Thoracic aorta (tissue), 2 donors: ENCODE measurements around the gene LCA5L. TPM values are rescaled to one million over a fixed set of nuclear protein-coding genes. Genes with fewer than 3 reads are reported as not detected.
"Not testable (repeated sequence)": the region's sequence is repeated elsewhere in the genome, so short reads cannot be mapped to it uniquely, and the experiment has no call there.

ENCODE experiments used
- ATAC-seq: fragments of 150-250 bp; one replicate; pipeline ENCODE4 v1.8.0; 2017; ENCODE audit warnings: low read depth; ENCODE audit not compliant: insufficient number of reproducible peaks, low FRiP score
- DNase-seq: peaks from one replicate; pipeline ENCODE4 v3.0.0-alpha.2; 2020; ENCODE audit warnings: low spot score
- H3K27ac ChIP-seq, 2 donors: fragments of 200-600 bp; sonication (generic); 1 replicate in 1 of 2; 2 replicates in 1 of 2; pipeline ENCODE4 v1.5.1; 2016; ENCODE audit warnings: mild to moderate bottlenecking in 2 of 2, moderate library complexity in 2 of 2
- H3K27me3 ChIP-seq: fragments of 200-600 bp; sonication (generic); replicated peaks from 2 replicates; pipeline ENCODE4 v1.6.0; 2016; ENCODE audit warnings: mild to moderate bottlenecking; ENCODE audit not compliant: insufficient read depth
- H3K36me3 ChIP-seq: fragments of 200-600 bp; sonication (generic); one replicate; pipeline ENCODE4 v1.5.1; 2016
- H3K4me1 ChIP-seq, 2 donors: fragments of 200-600 bp; sonication (generic); 1 replicate in 1 of 2; 2 replicates in 1 of 2; pipeline versions ENCODE4 v1.5.1 to v1.6.0; 2016; ENCODE audit warnings: low read depth in 2 of 2, mild to moderate bottlenecking in 1 of 2; ENCODE audit not compliant: control insufficient read depth in 1 of 2
- H3K4me3 ChIP-seq: fragments of 200-600 bp; sonication (generic); 2 replicates; pipeline ENCODE4 v1.5.1; 2016; ENCODE audit warnings: mild to moderate bottlenecking
- H3K9me3 ChIP-seq: fragments of 200-600 bp; sonication (generic); 2 replicates; pipeline ENCODE4 v1.5.1; 2016
- total RNA-seq, 2 donors: library from RNA; depleted of rRNA; stranded (reverse); fragments of >200 nt; gene quantifications; one replicate each; pipeline versions ENCODE4 v1.1.0 to v1.2.3, GENCODE V29; 2016
- TF ChIP-seq, protein P1 (sequence below): fragments of 200-600 bp; sonication (generic); IDR thresholded peaks from one replicate; pipeline ENCODE4 v1.5.1; 2019; ENCODE audit warnings: antibody characterized with exemption

Gene LCA5L
- total RNA-seq, 2 donors from 2014 or later, result 1.2 to 3.2 TPM

DNA sequence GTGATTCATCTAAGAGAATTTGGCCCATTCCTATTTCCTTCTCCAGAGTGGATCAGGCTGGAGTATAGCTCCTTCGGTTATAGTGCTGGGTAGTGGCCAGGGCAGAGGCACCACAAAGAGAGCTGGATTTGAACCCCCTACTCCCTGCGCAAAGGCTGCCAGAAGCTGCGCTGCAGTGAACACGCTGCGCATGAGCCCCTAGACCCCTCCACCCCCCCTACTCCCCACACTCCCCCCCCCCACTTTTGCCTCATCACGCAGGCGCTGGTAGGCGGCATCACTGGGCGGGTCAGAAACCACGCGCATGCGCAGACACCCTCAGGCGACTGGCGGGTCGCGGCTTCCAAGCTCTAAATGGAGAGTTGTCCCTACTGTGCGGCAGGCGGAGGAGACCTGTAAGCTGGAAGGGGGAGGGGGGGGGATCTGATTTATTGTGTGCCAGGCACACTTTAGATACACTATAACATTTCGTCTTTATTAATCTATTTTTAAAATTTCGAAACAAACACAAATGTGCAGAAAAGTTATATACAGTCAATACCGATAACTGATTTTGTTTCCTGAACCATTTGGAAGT is 58.0 kb downstream of the LCA5L start:
- Histone ChIP-seq H3K36me3 (peaks cover 10% of the 10 kb centered on the region), H3K4me3 (peak overlapping the region; percentile 78), H3K27me3 (no peaks in the 10 kb centered on the region), H3K9me3 (no peaks in the 10 kb centered on the region), H3K4me1 (peaks cover 19 to 47% of the 10 kb centered on the region in 2 donors), H3K27ac (peak overlapping the region; percentile 64 to 72)
- DNase-seq (peak; percentile 60), ATAC-seq (no peak)
- TF ChIP-seq, protein P1, sequence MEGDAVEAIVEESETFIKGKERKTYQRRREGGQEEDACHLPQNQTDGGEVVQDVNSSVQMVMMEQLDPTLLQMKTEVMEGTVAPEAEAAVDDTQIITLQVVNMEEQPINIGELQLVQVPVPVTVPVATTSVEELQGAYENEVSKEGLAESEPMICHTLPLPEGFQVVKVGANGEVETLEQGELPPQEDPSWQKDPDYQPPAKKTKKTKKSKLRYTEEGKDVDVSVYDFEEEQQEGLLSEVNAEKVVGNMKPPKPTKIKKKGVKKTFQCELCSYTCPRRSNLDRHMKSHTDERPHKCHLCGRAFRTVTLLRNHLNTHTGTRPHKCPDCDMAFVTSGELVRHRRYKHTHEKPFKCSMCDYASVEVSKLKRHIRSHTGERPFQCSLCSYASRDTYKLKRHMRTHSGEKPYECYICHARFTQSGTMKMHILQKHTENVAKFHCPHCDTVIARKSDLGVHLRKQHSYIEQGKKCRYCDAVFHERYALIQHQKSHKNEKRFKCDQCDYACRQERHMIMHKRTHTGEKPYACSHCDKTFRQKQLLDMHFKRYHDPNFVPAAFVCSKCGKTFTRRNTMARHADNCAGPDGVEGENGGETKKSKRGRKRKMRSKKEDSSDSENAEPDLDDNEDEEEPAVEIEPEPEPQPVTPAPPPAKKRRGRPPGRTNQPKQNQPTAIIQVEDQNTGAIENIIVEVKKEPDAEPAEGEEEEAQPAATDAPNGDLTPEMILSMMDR, result no peak

DNA sequence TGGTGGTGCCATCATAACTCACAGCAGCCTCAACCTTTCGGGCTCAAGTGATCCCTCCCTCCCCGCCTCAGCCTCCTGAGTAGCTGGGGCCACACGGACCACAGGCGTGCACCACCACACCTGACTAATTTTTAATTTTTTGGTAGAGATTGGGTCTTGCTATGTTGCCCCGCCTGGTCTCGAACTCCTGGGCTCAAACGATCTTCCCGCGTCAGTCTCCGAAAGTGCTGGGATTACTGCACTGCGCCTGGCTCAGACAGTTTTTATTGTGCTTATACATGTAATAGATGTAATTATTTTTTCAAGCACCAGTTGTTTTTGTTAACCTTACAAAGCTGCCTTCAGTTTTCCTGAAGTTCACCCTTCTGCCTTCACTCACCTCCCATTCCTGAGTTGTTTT is 58.7 kb downstream of the LCA5L start:
- Histone ChIP-seq H3K27ac (peak overlapping the region; percentile 64 to 72), H3K4me1 (peaks cover 19 to 48% of the 10 kb centered on the region in 2 donors), H3K36me3 (peaks cover 4% of the 10 kb centered on the region), H3K4me3 (peak overlapping the region; percentile 78), H3K27me3 (no peaks in the 10 kb centered on the region), H3K9me3 (no peaks in the 10 kb centered on the region)
- TF ChIP-seq, protein P1, result no peak
- DNase-seq (no peak), ATAC-seq (no peak)

DNA sequence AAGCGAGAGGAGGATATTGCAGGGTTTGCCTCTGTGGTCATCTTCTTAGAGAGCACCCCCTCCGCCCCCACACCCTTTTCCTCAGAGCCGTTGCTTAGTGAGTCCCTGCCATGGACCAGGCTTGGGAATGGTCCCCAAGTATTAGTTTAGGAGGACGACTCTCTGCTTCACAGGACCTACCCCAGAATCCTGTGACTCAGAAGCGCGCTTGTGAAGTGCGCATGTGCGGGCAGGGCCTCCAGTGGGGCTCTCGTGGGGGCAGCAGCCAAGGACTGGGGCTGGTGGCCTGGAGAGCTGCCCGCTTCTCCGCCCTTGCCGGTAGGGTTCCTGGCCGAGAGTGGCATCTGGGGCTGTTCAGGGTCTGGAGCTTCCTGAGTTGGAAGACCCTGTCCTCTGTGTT is 59.4 kb downstream of the LCA5L start:
- peak overlapping the region; percentile 70 for H3K4me3 ChIP-seq
- DNase-seq (no peak), ATAC-seq (no peak)
- H3K27me3 ChIP-seq, result no peaks in the 10 kb centered on the region
- TF ChIP-seq, protein P1, result no peak
- H3K36me3 ChIP-seq, result no peaks in the 10 kb centered on the region
- no peaks in the 10 kb centered on the region for H3K9me3 ChIP-seq
- H3K4me1 ChIP-seq, result peaks cover 19 to 55% of the 10 kb centered on the region in 2 donors
- peak overlapping the region in 1 of 2 donors; percentile 72 for H3K27ac ChIP-seq

DNA sequence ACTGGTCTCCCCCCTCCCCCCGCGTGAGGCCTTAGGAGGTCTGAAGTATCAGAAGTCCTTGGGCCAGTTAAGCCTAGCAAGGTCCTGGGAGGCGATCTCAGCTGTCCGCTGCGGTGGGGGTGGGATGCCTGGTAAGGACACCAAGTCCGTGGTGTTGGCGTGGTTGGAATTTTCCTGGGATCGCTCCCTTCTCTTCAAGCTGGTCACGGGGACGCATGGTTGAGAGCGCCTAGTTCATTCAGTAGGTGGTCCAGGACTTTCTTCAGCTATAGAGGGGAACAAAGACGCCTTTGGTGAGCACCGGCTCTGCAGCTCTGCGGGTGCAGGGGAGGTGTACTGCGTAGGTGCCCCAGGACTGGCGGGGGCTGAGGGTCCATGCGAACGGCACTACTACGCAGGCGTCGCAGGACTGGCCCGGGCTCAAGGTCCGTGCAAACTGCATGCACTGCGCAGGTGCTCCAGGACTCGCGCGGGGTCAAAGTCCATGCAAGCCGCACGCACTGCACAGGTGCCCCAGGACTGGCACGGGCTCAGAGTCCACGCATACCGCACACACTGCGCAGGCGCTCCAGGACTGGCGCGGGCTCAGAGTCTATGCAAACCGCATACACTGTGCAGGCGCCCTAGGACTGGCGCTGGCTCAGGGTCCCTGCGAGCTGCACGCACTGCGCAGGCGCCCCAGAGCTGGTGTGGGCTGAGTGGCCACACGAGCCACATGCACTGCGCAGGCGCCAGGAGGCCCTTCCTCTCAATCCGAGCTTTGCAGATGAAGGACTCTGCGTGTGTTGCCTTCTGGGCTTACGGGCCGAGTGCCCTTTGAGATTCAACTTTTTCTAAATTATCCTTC is 60.1 kb downstream of the LCA5L start:
- TF ChIP-seq, protein P1, result no peak
- Histone ChIP-seq H3K9me3 (no peaks in the 10 kb centered on the region), H3K4me3 (peak overlapping the region; percentile 70), H3K36me3 (no peaks in the 10 kb centered on the region), H3K27me3 (no peaks in the 10 kb centered on the region), H3K27ac (peak overlapping the region in 1 of 2 donors; percentile 72), H3K4me1 (peaks cover 19 to 52% of the 10 kb centered on the region in 2 donors)
- DNase-seq (no peak), ATAC-seq (no peak)

DNA sequence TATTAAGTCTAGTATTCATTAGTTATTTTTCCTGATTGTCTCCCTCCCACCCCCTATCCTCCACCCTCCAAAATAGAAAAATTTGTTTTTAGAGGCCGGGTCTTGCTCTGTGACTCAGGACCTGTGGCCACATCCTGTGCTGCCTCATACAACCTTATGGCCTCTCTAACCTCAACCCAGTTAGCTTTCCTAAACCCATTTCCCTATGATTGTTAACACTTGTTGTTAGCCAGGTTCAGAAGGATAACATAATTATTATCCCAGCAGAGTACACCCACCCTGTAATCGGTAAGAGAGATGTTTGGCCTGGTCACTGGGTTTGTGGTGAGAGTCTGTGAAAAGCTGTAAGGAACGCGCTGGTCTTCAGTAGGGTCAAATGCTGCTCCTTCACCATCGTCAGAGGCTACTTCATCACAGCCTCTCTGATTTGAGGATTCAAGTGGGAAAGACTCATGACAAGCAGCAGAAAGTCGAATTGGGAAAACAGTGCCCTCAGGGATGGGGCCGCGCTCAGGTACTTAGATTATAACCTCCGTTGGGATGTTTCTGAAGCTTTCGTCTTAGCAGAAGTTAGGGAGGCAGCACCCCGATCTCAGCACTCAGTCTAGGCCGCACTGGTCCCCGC is 60.8 kb downstream of the LCA5L start:
- DNase-seq (no peak), ATAC-seq (no peak)
- H3K27ac ChIP-seq, result no peak overlapping the region
- peaks cover 19 to 45% of the 10 kb centered on the region in 2 donors for H3K4me1 ChIP-seq
- H3K36me3 ChIP-seq, result no peaks in the 10 kb centered on the region
- TF ChIP-seq, protein P1, result no peak
- H3K4me3 ChIP-seq, result peak overlapping the region; percentile 70
- no peaks in the 10 kb centered on the region for H3K27me3 ChIP-seq
- H3K9me3 ChIP-seq, result no peaks in the 10 kb centered on the region

DNA sequence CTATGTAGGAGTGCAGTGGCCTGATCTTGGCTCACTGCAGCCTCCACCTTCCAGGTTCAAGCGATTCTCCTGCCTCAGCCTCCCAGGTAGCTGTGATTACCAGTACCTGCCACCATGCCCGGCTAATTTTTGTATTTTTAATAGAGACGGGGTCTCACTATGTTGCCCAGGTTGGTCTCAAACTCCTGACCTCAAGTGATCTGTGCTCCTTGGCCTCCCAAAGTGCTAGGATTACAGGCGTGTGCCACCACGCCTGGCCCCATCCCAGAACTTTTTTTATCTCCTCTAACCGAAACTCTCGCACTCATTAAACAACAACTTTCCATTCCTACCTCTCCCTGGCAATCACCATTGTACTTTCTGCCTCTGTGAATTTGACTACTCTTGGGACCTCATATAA is 63.5 kb downstream of the LCA5L start:
- peaks cover 7 to 23% of the 10 kb centered on the region in 2 donors for H3K4me1 ChIP-seq
- not testable (repeated sequence) for DNase-seq, H3K9me3 ChIP-seq, H3K36me3 ChIP-seq, ATAC-seq, H3K4me3 ChIP-seq, H3K27ac ChIP-seq, H3K27me3 ChIP-seq
